HUES64 (cell line): Measurements from ENCODE around the gene SNRK.

Experiments used
- H3K27ac ChIP-seq: 2 replicates; pipeline ENCODE4 v1.7.0; 2013; ENCODE audit warnings: low read depth, low read length, inconsistent platforms
- H3K27me3 ChIP-seq: 2 replicates; pipeline ENCODE4 v1.6.1; 2013; ENCODE audit warnings: mild to moderate bottlenecking, low read length; ENCODE audit not compliant: insufficient read depth
- H3K36me3 ChIP-seq: 2 replicates; pipeline ENCODE4 v1.6.1; 2013; ENCODE audit warnings: mild to moderate bottlenecking, low read length; ENCODE audit not compliant: insufficient read depth
- H3K4me1 ChIP-seq: 2 replicates; pipeline ENCODE4 v1.6.1; 2013; ENCODE audit warnings: mild to moderate bottlenecking, low read length, moderate library complexity; ENCODE audit not compliant: insufficient read depth
- H3K4me3 ChIP-seq: 2 replicates; pipeline ENCODE4 v1.5.1; 2013; ENCODE audit warnings: mild to moderate bottlenecking, low read length, moderate library complexity
- H3K9ac ChIP-seq: 2 replicates; pipeline ENCODE4 v1.6.1; 2013; ENCODE audit warnings: mild to moderate bottlenecking, low read depth, low read length
- H3K9me3 ChIP-seq: 2 replicates; pipeline ENCODE4 v1.6.1; 2013; ENCODE audit warnings: low read depth, low read length; ENCODE audit not compliant: insufficient read depth
- WGBS: fragments of 150-250, 120-280 bp; methylation state at CpG from one replicate; pipeline ENCODE4 v1.1.7; 2013; ENCODE audit warnings: missing lambda C conversion rate; 5-methylcytosine and 5-hydroxymethylcytosine counted together

SNRK gene

DNA sequence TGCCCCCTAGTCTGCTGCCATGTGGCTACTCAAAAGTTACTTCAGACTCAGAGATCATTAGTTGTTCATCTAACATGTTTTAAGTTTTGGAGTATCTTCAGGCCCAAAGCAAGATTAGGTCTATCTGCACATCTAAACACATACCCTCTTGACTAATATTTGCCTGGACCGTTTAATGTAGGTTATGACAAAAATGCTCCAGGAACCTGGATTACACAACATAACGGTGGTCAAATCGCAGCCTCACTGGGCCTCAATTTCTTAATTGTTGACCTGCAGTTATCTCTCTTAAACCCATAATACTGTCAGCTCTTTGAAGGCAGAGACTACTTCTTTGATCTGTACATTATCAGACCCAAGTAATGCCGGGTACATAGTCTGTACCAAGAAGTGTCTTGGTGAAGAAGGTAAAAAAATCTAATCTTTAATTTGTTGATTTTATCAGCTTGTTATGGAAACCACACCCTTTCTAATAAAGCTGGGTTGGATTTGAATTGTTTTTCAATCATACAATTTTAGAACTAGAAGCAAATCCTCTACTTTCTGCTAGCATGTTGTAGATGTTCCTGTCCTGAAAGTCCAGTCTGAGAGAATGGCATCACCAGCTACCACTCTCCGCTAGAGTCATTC is 3.6 kb downstream of the SNRK start:
- Histone ChIP-seq H3K36me3 (peaks cover 9% of the 10 kb centered on the region; the same call in 1 of the 2 replicates), H3K4me3 (no peak overlapping the region), H3K27ac (no peak overlapping the region), H3K27me3 (peaks cover 6% of the 10 kb centered on the region; the same call in 1 of the 2 replicates), H3K4me1 (peaks cover 26% of the 10 kb centered on the region), H3K9ac (no peak overlapping the region), H3K9me3 (no peaks in the 10 kb centered on the region)
- WGBS, result 98% methylated on average over 4 of the region's 5 CpGs

DNA sequence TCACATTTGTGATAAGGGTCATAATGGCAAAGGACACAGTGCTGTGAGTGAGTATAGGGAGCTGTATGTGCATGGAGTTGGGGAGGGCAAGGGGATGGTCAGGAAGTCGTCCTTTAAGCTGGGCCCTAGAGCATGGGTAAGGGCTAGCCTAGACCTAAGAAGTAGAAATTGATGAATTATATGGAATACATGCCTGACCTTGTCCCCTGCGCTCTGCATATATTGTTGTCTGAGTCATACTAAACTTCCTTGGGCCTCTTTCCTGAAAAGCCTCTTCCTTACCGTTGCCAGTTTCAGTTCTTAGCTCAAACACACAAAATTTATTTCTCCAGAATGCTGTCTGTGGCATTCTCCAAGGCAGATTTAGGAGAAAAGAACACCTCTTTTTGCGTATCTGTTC is 4.6 kb downstream of the SNRK start:
- Histone ChIP-seq H3K9ac (no peak overlapping the region), H3K4me3 (no peak overlapping the region), H3K36me3 (peaks cover 9% of the 10 kb centered on the region; the same call in 1 of the 2 replicates), H3K4me1 (peaks cover 18% of the 10 kb centered on the region), H3K27me3 (no peaks in the 10 kb centered on the region), H3K9me3 (no peaks in the 10 kb centered on the region), H3K27ac (no peak overlapping the region)
- 87% methylated on average over 4 of the region's 4 CpGs for WGBS

DNA sequence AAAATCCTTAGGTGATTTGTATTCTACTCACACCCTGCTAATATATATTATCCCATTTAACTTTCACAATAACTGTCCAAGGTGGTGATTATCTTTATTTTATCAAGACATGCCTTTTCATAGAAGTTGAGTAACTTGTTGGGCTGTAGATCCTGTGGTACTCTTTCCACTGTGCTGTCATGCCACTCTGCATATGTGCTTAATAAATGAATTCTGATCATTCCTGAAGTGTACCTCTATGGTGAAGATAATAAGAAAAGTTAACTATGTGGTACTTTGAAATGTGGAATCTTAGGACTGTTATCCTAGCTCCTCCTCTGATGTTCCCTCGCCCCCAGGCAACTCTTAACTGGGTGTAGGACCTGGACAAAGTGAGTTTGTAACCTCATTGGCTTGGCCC is 5.2 kb downstream of the SNRK start:
- WGBS, result 91% methylated on average over 1 of the region's 1 CpG

DNA sequence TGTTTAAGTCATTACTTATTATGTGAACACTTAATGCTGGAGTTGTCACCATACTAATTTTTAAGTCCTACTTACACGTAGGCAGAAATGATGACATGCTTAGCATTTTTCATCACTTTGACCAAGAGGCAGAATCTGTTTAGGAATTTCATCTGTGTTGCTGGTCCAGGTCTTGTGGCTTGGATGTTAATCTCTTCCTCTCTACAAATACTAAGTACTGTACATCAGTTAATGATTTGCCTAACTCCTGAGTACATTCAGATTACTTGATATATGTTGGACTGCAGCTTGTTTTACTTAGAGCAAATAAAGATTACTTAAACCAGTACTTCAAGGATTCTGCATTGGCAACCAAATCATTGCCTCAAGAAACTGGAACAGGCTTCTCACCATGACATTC is 8.6 kb downstream of the SNRK start:
- no peak overlapping the region for H3K27ac ChIP-seq
- no peak overlapping the region for H3K9ac ChIP-seq
- H3K9me3 ChIP-seq, result no peaks in the 10 kb centered on the region
- peaks cover 4% of the 10 kb centered on the region; the same call in 1 of the 2 replicates for H3K36me3 ChIP-seq
- WGBS, result 88% methylated on average over 1 of the region's 1 CpG
- no peak overlapping the region for H3K4me3 ChIP-seq
- H3K4me1 ChIP-seq, result 0 out of 2 replicates have a peak, but pooled peaks cover 5% of the 10 kb centered on the region
- no peaks in the 10 kb centered on the region for H3K27me3 ChIP-seq

More for the DNA sequence above, 5.2 kb downstream of the SNRK start:
- no peaks in the 10 kb centered on the region for H3K9me3 ChIP-seq
- H3K36me3 ChIP-seq, result peaks cover 9% of the 10 kb centered on the region; the same call in 1 of the 2 replicates
- no peak overlapping the region for H3K4me3 ChIP-seq
- H3K9ac ChIP-seq, result no peak overlapping the region
- H3K27ac ChIP-seq, result no peak overlapping the region
- H3K27me3 ChIP-seq, result no peaks in the 10 kb centered on the region
- peaks cover 18% of the 10 kb centered on the region for H3K4me1 ChIP-seq

DNA sequence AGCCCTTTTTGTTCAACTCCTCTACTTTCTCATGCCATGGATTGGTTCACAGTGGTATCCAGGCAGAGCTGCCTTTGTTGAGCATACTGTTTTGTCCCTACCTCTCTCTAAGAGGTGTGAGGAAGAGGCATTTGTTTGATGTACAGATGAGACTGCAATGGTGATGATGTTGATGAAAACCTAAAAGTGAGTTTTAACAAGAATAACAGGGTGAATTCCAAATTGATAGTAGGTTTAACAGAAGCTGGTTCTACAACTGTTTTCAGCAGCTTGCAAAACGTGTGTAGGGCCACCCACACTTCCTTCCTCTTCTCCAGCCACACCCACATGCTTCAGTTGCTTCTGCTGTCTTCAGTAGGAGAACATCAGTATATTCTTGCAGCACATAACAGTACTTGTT is 10.2 kb downstream of the SNRK start:
- Histone ChIP-seq H3K9ac (no peak overlapping the region), H3K36me3 (no peaks in the 10 kb centered on the region), H3K9me3 (no peaks in the 10 kb centered on the region), H3K27me3 (no peaks in the 10 kb centered on the region), H3K27ac (no peak overlapping the region), H3K4me1 (0 out of 2 replicates have a peak, but pooled peaks cover 2% of the 10 kb centered on the region), H3K4me3 (no peak overlapping the region)
- 72% methylated on average over 1 of the region's 1 CpG for WGBS

DNA sequence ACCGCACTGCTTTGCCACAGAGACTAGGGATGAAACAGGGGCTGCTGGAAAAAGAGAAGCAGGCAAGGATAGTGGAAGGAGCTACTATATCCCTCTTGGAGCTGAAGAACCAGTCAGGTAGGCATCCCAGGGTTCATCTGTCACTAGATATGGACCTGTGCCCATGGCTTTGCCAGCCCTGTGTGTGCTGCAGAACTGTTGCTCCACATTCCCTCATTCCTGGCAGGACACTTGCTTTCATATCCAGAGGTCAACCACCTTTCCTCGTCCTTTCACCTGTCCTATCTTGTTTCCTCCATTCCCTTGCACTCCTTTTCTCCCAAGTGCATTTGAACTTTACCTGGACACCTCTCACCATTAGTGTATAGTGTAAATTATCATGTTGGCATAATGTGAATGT is 12.0 kb downstream of the SNRK start:
- H3K9ac ChIP-seq, result no peak overlapping the region
- H3K9me3 ChIP-seq, result no peaks in the 10 kb centered on the region
- no peak overlapping the region for H3K27ac ChIP-seq
- WGBS, result 97% methylated on average over 2 of the region's 2 CpGs
- H3K36me3 ChIP-seq, result peaks cover 4% of the 10 kb centered on the region
- no peaks in the 10 kb centered on the region for H3K27me3 ChIP-seq
- no peak overlapping the region for H3K4me3 ChIP-seq
- no peaks in the 10 kb centered on the region for H3K4me1 ChIP-seq

DNA sequence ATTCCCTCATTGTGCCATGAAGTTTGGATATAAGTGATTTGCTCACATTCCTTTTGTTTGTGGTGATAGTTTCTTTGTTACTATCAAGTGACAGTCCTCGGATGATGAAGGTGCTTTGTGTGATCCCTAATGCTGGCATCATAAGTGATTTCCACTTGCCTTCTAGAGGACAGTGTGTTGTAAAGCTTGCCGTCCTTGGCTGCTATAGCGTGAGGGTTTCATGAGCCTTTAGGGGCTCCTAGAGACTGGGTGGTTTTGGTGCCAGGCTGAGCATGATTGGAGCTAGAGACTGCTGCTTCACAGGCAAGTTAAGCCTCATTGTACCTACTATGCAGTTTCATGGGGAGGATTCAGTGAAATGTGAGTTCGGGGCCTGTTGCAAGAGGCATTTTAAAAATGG is 12.4 kb downstream of the SNRK start:
- 71% methylated on average over 4 of the region's 4 CpGs for WGBS
- Histone ChIP-seq H3K9me3 (no peaks in the 10 kb centered on the region), H3K36me3 (peaks cover 9% of the 10 kb centered on the region), H3K27me3 (no peaks in the 10 kb centered on the region), H3K4me1 (no peaks in the 10 kb centered on the region), H3K9ac (no peak overlapping the region), H3K4me3 (no peak overlapping the region), H3K27ac (no peak overlapping the region)

DNA sequence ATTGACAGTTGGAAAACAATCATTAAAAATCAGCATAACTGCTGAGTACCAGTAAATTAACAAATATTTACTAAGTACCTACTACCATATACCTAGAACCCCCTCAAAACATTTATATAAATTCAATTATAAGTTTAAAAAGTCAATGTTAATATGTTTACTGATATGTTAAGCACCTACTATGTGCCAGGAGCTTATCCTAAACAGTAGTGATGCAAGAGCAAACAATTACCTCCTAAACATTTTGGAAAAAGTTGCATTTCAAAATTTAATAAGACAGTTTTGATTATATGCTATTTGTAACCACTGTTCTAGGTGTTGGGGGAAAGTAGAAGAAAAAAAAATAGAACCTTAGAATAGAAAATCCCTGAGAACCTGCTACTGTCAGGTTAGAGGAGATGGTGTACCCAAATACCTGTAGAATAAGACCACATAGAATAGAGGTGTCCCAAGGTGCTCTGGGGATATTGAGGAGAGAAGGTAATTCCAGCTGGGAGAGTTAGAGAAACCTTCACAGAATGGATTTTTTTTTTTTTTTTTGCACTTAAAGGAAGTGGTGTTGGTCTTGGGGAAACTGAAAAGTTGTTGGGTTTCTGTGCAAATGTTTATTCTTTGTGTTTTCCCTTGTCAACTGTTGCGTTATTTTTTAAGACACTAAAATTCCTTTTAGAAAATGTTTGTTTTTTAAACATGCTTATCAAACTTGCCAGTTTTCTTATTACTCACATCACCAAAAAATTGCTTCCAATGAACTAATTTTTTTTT is 16.0 kb downstream of the SNRK start:
- Histone ChIP-seq H3K4me1 (no peaks in the 10 kb centered on the region), H3K9me3 (no peaks in the 10 kb centered on the region), H3K4me3 (no peak overlapping the region), H3K9ac (no peak overlapping the region), H3K27me3 (no peaks in the 10 kb centered on the region), H3K27ac (no peak overlapping the region), H3K36me3 (peaks cover 23% of the 10 kb centered on the region)
- no CpG with 5 or more reads among the region's 1 CpG for WGBS

DNA sequence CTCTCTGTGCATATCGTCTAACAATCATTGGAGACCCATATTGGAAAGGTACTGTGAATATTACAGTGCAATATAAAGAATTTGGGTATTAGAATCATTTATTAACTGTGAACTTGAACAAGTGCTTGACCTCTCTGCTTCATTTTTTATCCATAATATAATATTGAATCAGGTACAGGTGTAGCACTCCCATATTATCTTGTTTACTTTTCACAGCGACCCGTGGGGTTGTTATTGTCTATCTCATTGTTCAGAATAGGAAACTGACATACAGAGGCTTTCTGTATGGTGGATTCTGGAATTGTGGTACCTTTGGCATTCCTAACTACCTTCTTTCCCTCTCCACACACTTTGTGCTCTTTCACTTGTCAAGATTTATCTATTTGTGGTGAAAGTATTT is 17.8 kb downstream of the SNRK start:
- no peak overlapping the region for H3K27ac ChIP-seq
- H3K9me3 ChIP-seq, result no peaks in the 10 kb centered on the region
- no peak overlapping the region for H3K4me3 ChIP-seq
- no CpG with 5 or more reads among the region's 3 CpGs for WGBS
- no peaks in the 10 kb centered on the region for H3K27me3 ChIP-seq
- H3K9ac ChIP-seq, result no peak overlapping the region
- H3K4me1 ChIP-seq, result no peaks in the 10 kb centered on the region
- H3K36me3 ChIP-seq, result peaks cover 28% of the 10 kb centered on the region

DNA sequence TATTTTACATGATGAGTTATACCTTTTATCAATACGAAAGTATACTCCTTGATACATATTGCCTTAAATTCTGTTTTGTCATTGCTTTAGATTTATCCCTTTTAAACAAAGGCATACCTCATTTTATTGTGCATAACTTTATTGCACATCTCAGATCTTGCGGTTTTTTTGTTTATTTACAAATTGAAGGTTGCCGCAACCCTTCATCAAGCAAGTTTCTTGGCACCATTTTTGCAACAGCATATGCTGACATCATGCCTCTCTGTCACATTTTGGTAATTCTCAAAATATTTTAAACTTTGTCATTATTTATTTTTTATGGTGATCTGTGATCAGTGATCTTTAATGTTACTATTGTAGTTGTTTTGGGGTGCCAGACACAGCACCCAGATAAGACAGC is 20.9 kb downstream of the SNRK start:
- H3K36me3 ChIP-seq, result peaks cover 28% of the 10 kb centered on the region
- no peak overlapping the region for H3K27ac ChIP-seq
- WGBS, result 98% methylated on average over 3 of the region's 3 CpGs
- no peaks in the 10 kb centered on the region for H3K27me3 ChIP-seq
- no peaks in the 10 kb centered on the region for H3K4me1 ChIP-seq
- H3K4me3 ChIP-seq, result no peak overlapping the region
- no peak overlapping the region for H3K9ac ChIP-seq
- H3K9me3 ChIP-seq, result no peaks in the 10 kb centered on the region

DNA sequence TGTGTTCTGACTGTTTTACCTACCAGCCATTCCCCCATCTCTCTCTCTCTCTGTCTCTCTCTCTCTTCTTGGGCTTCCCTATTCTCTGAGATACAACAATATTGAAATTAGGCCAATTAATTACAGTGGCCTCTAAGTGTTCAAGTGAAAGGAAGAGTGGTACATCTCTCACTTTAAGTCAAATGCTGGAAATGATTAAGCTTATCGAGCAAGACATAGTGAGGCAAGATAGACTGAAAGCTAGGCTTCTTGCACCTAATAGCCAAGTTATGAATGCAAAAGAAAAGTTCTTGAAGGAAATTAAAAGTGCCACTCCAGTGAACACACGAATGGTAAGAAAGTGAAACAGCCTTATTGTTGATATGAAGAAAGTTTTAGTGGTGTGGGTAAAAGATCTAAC is 21.3 kb downstream of the SNRK start:
- Histone ChIP-seq H3K4me1 (no peaks in the 10 kb centered on the region), H3K27me3 (no peaks in the 10 kb centered on the region), H3K36me3 (peaks cover 31% of the 10 kb centered on the region), H3K9me3 (no peaks in the 10 kb centered on the region), H3K9ac (no peak overlapping the region), H3K4me3 (no peak overlapping the region), H3K27ac (no peak overlapping the region)
- WGBS, result 96% methylated on average over 2 of the region's 2 CpGs
